NCI-H1694 (cell line): ENCODE measurements around the gene TTLL9.
"Not testable (repeated sequence)": the region's sequence is repeated elsewhere in the genome, so short reads cannot be mapped to it uniquely, and the experiment has no call there.

Experiments
- DNase-seq: peaks from one replicate; lab custom pipeline; 2025; lab: John Stamatoyannopoulos, UW

Gene TTLL9

GRCh38 chr20:31918466-31919105 lies 48.2 kb downstream of the TTLL9 start:
- no peak for DNase-seq

GRCh38 chr20:31919410-31920155 lies 49.1 kb downstream of the TTLL9 start:
- no peak for DNase-seq

GRCh38 chr20:31920275-31920855 lies 49.9 kb downstream of the TTLL9 start:
- DNase-seq = no peak

GRCh38 chr20:31921480-31921879 lies 51.0 kb downstream of the TTLL9 start:
- DNase-seq = not testable (repeated sequence)

GRCh38 chr20:31922181-31922580 lies 51.7 kb downstream of the TTLL9 start:
- no peak for DNase-seq

- no peak for DNase-seq
These were observed 52.2 kb downstream of the TTLL9 start for GRCh38 chr20:31922588-31922987.

- peak; percentile 34 for DNase-seq
These were observed 53.2 kb downstream of the TTLL9 start for GRCh38 chr20:31923388-31924331.

GRCh38 chr20:31924561-31924960 lies 54.1 kb downstream of the TTLL9 start:
- DNase-seq = no peak

GRCh38 chr20:31925631-31926030 lies 55.2 kb downstream of the TTLL9 start:
- no peak for DNase-seq

- DNase-seq = no peak
These were observed 56.1 kb downstream of the TTLL9 start for GRCh38 chr20:31926493-31926892.

GRCh38 chr20:31927627-31928159 lies 57.3 kb downstream of the TTLL9 start:
- DNase-seq = no peak

GRCh38 chr20:31929631-31930030 lies 59.2 kb downstream of the TTLL9 start:
- DNase-seq = not testable (repeated sequence)

- no peak for DNase-seq
These were observed 60.3 kb downstream of the TTLL9 start for GRCh38 chr20:31930779-31931178.

- DNase-seq = no peak
These were observed 63.3 kb downstream of the TTLL9 start for GRCh38 chr20:31933698-31934097.

GRCh38 chr20:31934491-31934890 lies 64.1 kb downstream of the TTLL9 start:
- DNase-seq = no peak

GRCh38 chr20:31934968-31935764 lies 64.7 kb downstream of the TTLL9 start:
- peak; percentile 12 for DNase-seq

- no peak for DNase-seq
These were observed 66.0 kb downstream of the TTLL9 start for GRCh38 chr20:31936420-31936819.

- DNase-seq = no peak
These were observed 67.4 kb downstream of the TTLL9 start for GRCh38 chr20:31937820-31938219.

- no peak for DNase-seq
These were observed 69.2 kb downstream of the TTLL9 start for GRCh38 chr20:31939661-31940060.

GRCh38 chr20:31943052-31943471 lies 72.6 kb downstream of the TTLL9 start:
- DNase-seq = no peak

- no peak for DNase-seq
These were observed 74.9 kb downstream of the TTLL9 start for GRCh38 chr20:31945319-31945718.
